HG03521 (cell line): ENCODE data around the gene TRPM8.
"Not testable (repeated sequence)": the region's sequence is repeated elsewhere in the genome, so short reads cannot be mapped to it uniquely, and the experiment has no call there.

Experiments used
- ATAC-seq: cut with Tn5 transposase; IDR thresholded peaks from one replicate; pipeline ENCODE4 v1.9.1; 2021; ENCODE audit warnings: mild to moderate bottlenecking, moderate library complexity; ENCODE audit not compliant: unreplicated experiment

The TRPM8 gene

GRCh38 chr2:233917116-233917515, at the start of gene TRPM8:
Gene TRPM8, plus strand, starts transcription at chr2:233917373. Its CDS starts 9,165 bp downstream, at chr2:233926538.
- no peak for ATAC-seq

- ATAC-seq: no peak
Observed at GRCh38 chr2:233867993-233868532, 49.1 kb upstream of the TRPM8 start, which contains the start of gene MSL3B. Gene MSL3B, minus strand, starts transcription at chr2:233868386.

GRCh38 chr2:233871432-233871831, 45.7 kb upstream of the TRPM8 start:
- no peak for ATAC-seq

GRCh38 chr2:233872125-233872524, 45.0 kb upstream of the TRPM8 start:
- not testable (repeated sequence) for ATAC-seq

- ATAC-seq: no peak
Observed at GRCh38 chr2:233882353-233882752, 34.8 kb upstream of the TRPM8 start.

- ATAC-seq: no peak
Observed at GRCh38 chr2:233892793-233893192, 24.4 kb upstream of the TRPM8 start.

GRCh38 chr2:233896253-233896652, 20.9 kb upstream of the TRPM8 start:
- not testable (repeated sequence) for ATAC-seq

GRCh38 chr2:233901367-233901766, 15.8 kb upstream of the TRPM8 start:
- no peak for ATAC-seq

- ATAC-seq: no peak
Observed at GRCh38 chr2:233901884-233902283, 15.3 kb upstream of the TRPM8 start.

- ATAC-seq: no peak
Observed at GRCh38 chr2:233905945-233906344, 11.2 kb upstream of the TRPM8 start.

GRCh38 chr2:233907627-233908026, 9.5 kb upstream of the TRPM8 start:
- no peak for ATAC-seq

GRCh38 chr2:233912691-233913423, 4.3 kb upstream of the TRPM8 start:
- ATAC-seq: no peak

- no peak for ATAC-seq
Observed at GRCh38 chr2:233915128-233915527, 2.0 kb upstream of the TRPM8 start.

- no peak for ATAC-seq
Observed at GRCh38 chr2:233919319-233919718, 2.1 kb downstream of the TRPM8 start.

- no peak for ATAC-seq
Observed at GRCh38 chr2:233919938-233920337, 2.8 kb downstream of the TRPM8 start.

GRCh38 chr2:233922471-233922870, 5.3 kb downstream of the TRPM8 start:
- ATAC-seq: no peak

- ATAC-seq: no peak
Observed at GRCh38 chr2:233925402-233925801, 8.2 kb downstream of the TRPM8 start.

GRCh38 chr2:233926806-233927205, 9.6 kb downstream of the TRPM8 start:
- no peak for ATAC-seq

GRCh38 chr2:233928594-233929351, 11.6 kb downstream of the TRPM8 start:
- no peak for ATAC-seq

- no peak for ATAC-seq
Observed at GRCh38 chr2:233929352-233930022, 12.3 kb downstream of the TRPM8 start.

GRCh38 chr2:233934524-233934923, 17.4 kb downstream of the TRPM8 start:
- ATAC-seq: no peak
